Psoas muscle (tissue), 8 donors: ENCODE data around the gene TUBGCP6. TPM values are rescaled to one million over a fixed set of nuclear protein-coding genes. Genes with fewer than 3 reads are reported as not detected.

Source experiments
- ATAC-seq, 4 donors: fragments of 200-7000 bp; cut with Tn5 transposase; one replicate each; pipeline ENCODE4 v1.9.1; 2020; ENCODE audit warnings: moderate library complexity in 3 of 4, mild to moderate bottlenecking in 2 of 4
- DNase-seq, 2 donors: peaks; one replicate each; pipeline ENCODE4 v3.0.0-alpha.2; 2020
- H3K27ac ChIP-seq: fragments of 200-600 bp; one replicate; pipeline ENCODE4 v1.8.0; 2022
- H3K27me3 ChIP-seq, 3 donors: fragments of 200-600 bp in 1 of 3; one replicate each; pipeline versions ENCODE4 v1.6.1 to v1.8.0; 2013 to 2022; ENCODE audit warnings: low read length in 2 of 3, mild to moderate bottlenecking in 2 of 3, moderate library complexity in 1 of 3; ENCODE audit not compliant: insufficient read depth in 3 of 3
- H3K36me3 ChIP-seq, 2 donors: fragments of 200-600 bp in 1 of 2; one replicate each; pipeline versions ENCODE4 v1.6.1 to v1.8.0; 2013 to 2022; ENCODE audit warnings: low read depth in 1 of 2, mild to moderate bottlenecking in 1 of 2, moderate library complexity in 1 of 2; ENCODE audit not compliant: insufficient read depth in 1 of 2
- H3K4me1 ChIP-seq: fragments of 200-600 bp; one replicate; pipeline ENCODE4 v1.8.0; 2022
- H3K4me3 ChIP-seq: fragments of 200-600 bp; one replicate; pipeline ENCODE4 v1.8.0; 2022; ENCODE audit warnings: mild to moderate bottlenecking
- H3K9me3 ChIP-seq: fragments of 200-600 bp; one replicate; pipeline ENCODE4 v1.8.0; 2022
- WGBS, 3 donors: extraction: QIAGEN DNeasy Blood & Tissue Kit; methylation state at CpG; one replicate each; pipeline versions ENCODE4 v1.1.6 to v1.1.7; 2013; 5-methylcytosine and 5-hydroxymethylcytosine counted together
- intact Hi-C, 2 donors: fragments of 100-400 bp; cut with DNase I; formaldehyde crosslinking; loops; one replicate each; pipeline versions ENCODE4 v1.11.0 to v1.14.2; 2022
- polyA plus RNA-seq, 3 donors: library from polyadenylated mRNA; stranded (reverse); fragments of 200-250 nt; gene quantifications; one replicate each; pipeline ENCODE4 v1.2.3, GENCODE V29; 2013
- total RNA-seq, 4 donors: library from RNA; stranded (reverse); fragmentation: NEBNext Ultra II Directional in 2 of 4; extraction: Animal tissue kit (Norgen Biotek cat#: 25700) in 2 of 4; gene quantifications; one replicate each; pipeline versions ENCODE4 v1.2.1 to v1.2.4, GENCODE V29; 2021 to 2023
- TF ChIP-seq, protein P1 (sequence below): fragments of 200-600 bp; IDR thresholded peaks from one replicate; pipeline ENCODE4 v1.8.0; 2022; ENCODE audit warnings: antibody characterized with exemption
- donor health status: healthy with polysubstance abuse.
- donor health status: DM: no; HTN: no; CAD: no; lungs with moderate emphysema.
- donor health status: Bipolar disorder and iron deficiency.
- donor health status: healthy.
- donor health status: DM: yes; HTN: yes; CAD: no.
- donor health status: DM: no; HTN: no; CAD: no.
- donor health status: DM: no; HTN: no; CAD: no.
- donor health status: DM: yes; HTN: yes; CAD: no.

The TUBGCP6 gene
- total and polyA plus RNA-seq, 7 donors = 9.5 to 21.8 (median 18.0) TPM

GRCh38 chr22:50243685-50244419 lies 971 bp downstream of the TUBGCP6 start:
- peaks cover 0 to 48% of the 10 kb centered on the region in 2 donors for H3K36me3 ChIP-seq
- TF ChIP-seq, protein P1, sequence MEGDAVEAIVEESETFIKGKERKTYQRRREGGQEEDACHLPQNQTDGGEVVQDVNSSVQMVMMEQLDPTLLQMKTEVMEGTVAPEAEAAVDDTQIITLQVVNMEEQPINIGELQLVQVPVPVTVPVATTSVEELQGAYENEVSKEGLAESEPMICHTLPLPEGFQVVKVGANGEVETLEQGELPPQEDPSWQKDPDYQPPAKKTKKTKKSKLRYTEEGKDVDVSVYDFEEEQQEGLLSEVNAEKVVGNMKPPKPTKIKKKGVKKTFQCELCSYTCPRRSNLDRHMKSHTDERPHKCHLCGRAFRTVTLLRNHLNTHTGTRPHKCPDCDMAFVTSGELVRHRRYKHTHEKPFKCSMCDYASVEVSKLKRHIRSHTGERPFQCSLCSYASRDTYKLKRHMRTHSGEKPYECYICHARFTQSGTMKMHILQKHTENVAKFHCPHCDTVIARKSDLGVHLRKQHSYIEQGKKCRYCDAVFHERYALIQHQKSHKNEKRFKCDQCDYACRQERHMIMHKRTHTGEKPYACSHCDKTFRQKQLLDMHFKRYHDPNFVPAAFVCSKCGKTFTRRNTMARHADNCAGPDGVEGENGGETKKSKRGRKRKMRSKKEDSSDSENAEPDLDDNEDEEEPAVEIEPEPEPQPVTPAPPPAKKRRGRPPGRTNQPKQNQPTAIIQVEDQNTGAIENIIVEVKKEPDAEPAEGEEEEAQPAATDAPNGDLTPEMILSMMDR = no peak
- no peaks in the 10 kb centered on the region for H3K9me3 ChIP-seq
- H3K4me1 ChIP-seq = peaks cover 42% of the 10 kb centered on the region
- peak overlapping the region; percentile 95 for H3K27ac ChIP-seq
- intact Hi-C loops = loop anchor here in 1 of 2 donors (5.0 kb wide), 1 partner anchor 37 kb away; no protein-coding TSS in a partner anchor
- DNase-seq (no peak), ATAC-seq (peak in 1 of 4 donors; percentile 20)
- H3K4me3 ChIP-seq = peak overlapping the region; percentile 98
- WGBS, 3 donors = 13 to 16% (median 15%) methylated on average over 27 of the region's 27 CpGs
- H3K27me3 ChIP-seq = no peaks in the 10 kb centered on the region

- WGBS, 3 donors = 38 to 53% (median 43%) methylated on average over 14 of the region's 14 CpGs
- H3K9me3 ChIP-seq = no peaks in the 10 kb centered on the region
- H3K27ac ChIP-seq = peak overlapping the region; percentile 95
- DNase-seq (no peak), ATAC-seq (no peak)
- H3K4me3 ChIP-seq = peak overlapping the region; percentile 98
- intact Hi-C loops = loop anchor here in 1 of 2 donors (5.0 kb wide), 1 partner anchor 35 kb away; no protein-coding TSS in a partner anchor
- no peaks in the 10 kb centered on the region for H3K27me3 ChIP-seq
- H3K4me1 ChIP-seq = peaks cover 42% of the 10 kb centered on the region
- TF ChIP-seq, protein P1 = no peak
- peaks cover 0 to 48% of the 10 kb centered on the region in 2 donors for H3K36me3 ChIP-seq
Measured at GRCh38 chr22:50242406-50242949, 2.3 kb downstream of the TUBGCP6 start.

DNA sequence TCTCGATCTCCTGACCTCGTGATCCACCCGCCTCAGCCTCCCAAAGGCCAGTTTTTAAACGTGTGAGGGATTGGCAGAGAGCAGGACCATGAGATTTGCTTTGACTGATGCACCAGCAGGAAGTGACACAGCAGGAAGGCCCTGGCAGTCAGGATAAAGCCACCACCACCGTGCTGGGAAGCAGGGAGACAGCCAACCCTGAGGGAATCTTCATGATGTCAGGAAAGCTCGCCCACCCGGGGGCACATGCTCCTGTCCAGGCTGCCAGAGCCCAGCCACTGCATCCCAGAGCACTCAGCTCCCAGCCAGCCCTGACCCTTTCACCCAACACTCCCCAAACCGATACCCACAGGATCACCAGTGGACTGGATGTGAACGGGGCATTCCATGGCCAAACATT lies 6.1 kb downstream of the TUBGCP6 start:
- peaks cover 0 to 44% of the 10 kb centered on the region in 2 donors for H3K36me3 ChIP-seq
- WGBS, 3 donors = 85 to 87% (median 86%) methylated on average over 9 of the region's 9 CpGs
- DNase-seq (no peak), ATAC-seq (no peak)
- H3K4me3 ChIP-seq = no peak overlapping the region
- peaks cover 30% of the 10 kb centered on the region for H3K4me1 ChIP-seq
- intact Hi-C loops = no loop called here
- H3K27ac ChIP-seq = no peak overlapping the region
- H3K27me3 ChIP-seq = no peaks in the 10 kb centered on the region
- no peaks in the 10 kb centered on the region for H3K9me3 ChIP-seq
- TF ChIP-seq, protein P1 = no peak

- Histone ChIP-seq H3K9me3 (no peaks in the 10 kb centered on the region), H3K4me1 (peaks cover 11% of the 10 kb centered on the region), H3K27me3 (no peaks in the 10 kb centered on the region), H3K27ac (no peak overlapping the region), H3K36me3 (peaks cover 0 to 60% of the 10 kb centered on the region in 2 donors), H3K4me3 (no peak overlapping the region)
- intact Hi-C loops = no loop called here
- 65 to 67% (median 67%) methylated on average over 10 to 11 of the region's 11 CpGs for WGBS, 3 donors
- DNase-seq (no peak), ATAC-seq (no peak)
- TF ChIP-seq, protein P1 = peak; percentile 14
Measured at GRCh38 chr22:50236731-50237409, 8.0 kb downstream of the TUBGCP6 start.
